Left colon (tissue), 2 donors: ENCODE measurements around the gene CDH16. TPM values are rescaled to one million over a fixed set of nuclear protein-coding genes. Genes with fewer than 3 reads are reported as not detected.
"Not testable (repeated sequence)": the region's sequence is repeated elsewhere in the genome, so short reads cannot be mapped to it uniquely, and the experiment has no call there.

ENCODE experiments used
- ATAC-seq: fragments of 200-7000 bp; cut with Tn5 transposase; one replicate; pipeline ENCODE4 v1.9.1; 2020; ENCODE audit warnings: mild to moderate bottlenecking, moderate library complexity
- DNase-seq, 2 donors: peaks; one replicate each; pipeline ENCODE4 v3.0.0-alpha.2; 2020
- intact Hi-C, 2 donors: fragments of 100-400 bp; cut with DNase I in 1 of 2; cut with micrococcal nuclease in 1 of 2; formaldehyde crosslinking; loops; one replicate each; pipeline versions ENCODE4 v1.11.2 to v1.14.0; 2022; cut with DNase I, micrococcal nuclease
- total RNA-seq, 2 donors: library from RNA; stranded (reverse); fragmentation: NEBNext Ultra II Directional; extraction: Animal tissue kit (Norgen Biotek cat#: 25700); gene quantifications; one replicate each; pipeline ENCODE4 v1.2.1, GENCODE V29; 2021
- donor health status: DM: no; HTN: no; CAD: no.
- donor health status: DM: yes; HTN: yes; CAD: no.

Gene CDH16
- total RNA-seq, 2 donors from 2014 or later, result 0.75 to 2.2 TPM

DNA sequence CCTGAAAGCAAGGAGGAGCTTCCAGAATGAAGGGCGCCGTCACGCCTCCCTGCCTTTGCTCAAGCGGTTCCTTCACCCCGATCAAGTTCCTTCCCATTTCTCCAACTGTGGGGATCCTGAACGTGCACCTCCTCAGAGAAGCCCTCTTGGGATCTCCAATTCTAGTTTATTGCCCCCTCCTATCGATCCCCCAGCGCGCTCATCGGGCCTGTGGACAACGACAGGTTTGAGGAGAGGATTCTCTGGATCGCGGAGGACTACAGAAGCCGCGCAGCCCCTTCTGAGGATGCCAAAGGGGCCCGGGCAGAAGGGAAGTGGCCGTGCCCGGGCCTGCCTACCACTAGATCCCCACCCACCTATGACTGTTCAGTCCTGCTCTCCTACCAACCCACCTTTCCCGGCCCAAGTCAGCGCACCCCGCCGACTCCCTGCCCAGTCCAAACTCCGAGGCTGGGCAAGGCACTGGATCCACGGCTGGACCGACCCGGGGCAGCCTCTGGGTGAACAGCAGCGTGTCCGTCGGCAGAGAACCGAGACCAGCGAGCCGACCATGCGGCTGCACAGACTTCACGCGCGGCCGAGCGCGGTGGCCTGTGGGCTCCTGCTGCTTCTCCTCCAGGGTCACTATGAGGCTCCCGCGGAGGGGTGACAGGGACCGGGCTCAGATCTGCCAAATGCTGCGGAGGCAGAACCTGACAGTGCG is 29.6 kb upstream of the CDH16 start:
- ATAC-seq, result peak; percentile 47
- peak in 1 of 2 donors; percentile 50 for DNase-seq

GRCh38 chr16:66947302-66948065 is 28.8 kb upstream of the CDH16 start:
- DNase-seq (peak; percentile 76 to 92), ATAC-seq (peak; percentile 67)
- intact Hi-C loops, result no loop called here

More for the DNA sequence above, 29.6 kb upstream of the CDH16 start:
- intact Hi-C loops, result no loop called here

DNA sequence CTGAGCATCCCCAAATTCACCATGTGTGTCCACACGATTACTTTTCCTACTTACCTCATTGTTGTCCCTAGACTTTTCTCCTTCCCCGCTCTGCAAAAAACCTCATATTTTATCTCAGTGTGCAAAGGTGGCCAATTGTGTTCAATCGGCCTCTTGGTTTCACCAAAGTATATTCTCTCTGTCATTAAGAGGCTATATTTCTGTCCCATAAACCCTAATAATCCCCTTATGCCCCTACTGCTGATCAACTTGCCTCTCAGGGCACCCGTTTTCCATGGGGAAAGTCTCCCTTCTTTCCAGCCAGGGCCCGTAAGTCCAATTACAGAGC is 28.3 kb upstream of the CDH16 start:
- intact Hi-C loops, result no loop called here
- DNase-seq, result no peak

DNA sequence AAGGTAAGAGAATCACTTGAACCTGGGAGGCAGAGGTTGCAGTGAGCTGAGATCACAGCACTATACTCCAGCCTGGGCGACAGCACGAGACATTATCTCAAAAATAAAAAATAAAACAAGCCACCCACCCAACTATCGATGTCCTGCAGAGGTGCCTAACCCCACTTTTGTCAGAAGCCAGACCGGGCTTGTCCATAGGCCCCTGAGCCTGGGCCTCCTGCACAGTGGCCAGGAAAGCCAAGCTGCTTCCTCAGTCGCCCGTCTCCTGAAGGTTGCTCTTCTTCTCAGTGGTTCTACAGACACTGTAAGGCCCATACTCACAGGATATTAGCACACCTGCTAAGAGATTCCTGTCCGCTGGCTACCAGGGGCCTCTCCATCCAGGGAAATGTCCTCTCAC is 27.9 kb upstream of the CDH16 start:
- intact Hi-C loops, result no loop called here
- no peak for ATAC-seq
- no peak for DNase-seq

More for the DNA sequence above, 28.3 kb upstream of the CDH16 start:
- ATAC-seq, result no peak

GRCh38 chr16:66945939-66946338 is 27.3 kb upstream of the CDH16 start:
- intact Hi-C loops, result no loop called here
- ATAC-seq (no peak), DNase-seq (no peak)

DNA sequence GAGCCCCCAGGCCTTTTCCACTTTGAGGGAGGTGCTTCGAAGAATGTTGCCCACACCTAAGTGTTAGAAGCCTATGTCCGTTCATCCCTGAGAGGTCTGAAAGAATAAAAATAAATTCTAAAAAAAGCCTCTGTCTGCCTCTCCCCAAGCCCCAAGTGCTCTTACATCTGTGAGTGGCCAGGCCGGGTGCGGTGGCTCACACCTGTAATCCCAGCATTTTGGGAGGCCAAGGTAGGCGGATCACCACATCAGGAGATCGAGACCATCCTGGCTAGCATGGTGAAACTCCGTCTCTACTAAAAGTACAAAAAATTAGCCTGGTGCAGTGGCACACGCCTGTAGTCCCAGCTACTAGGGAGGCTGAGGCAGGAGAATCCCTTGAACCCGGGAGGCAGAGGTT is 26.3 kb upstream of the CDH16 start:
- intact Hi-C loops, DNase-seq, ATAC-seq: not testable (repeated sequence)

DNA sequence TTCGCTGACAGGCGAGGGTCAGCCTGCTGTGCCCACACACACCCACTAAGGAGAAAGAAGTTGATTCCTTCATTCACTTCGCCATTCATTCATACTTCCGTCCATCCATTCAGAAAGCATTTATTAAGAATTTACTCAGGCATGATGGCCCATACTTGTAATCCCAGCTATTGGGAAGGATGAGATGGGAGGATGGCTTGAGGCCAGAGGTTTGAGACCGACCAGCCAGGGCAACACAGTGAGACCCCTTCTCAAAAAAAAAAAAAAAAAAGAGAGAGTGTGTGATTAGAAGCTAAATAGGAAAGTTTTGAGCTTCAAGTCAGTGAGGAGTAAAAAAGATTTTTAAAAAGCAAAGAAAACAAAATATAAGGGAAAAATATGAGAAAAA is 25.4 kb upstream of the CDH16 start:
- intact Hi-C loops, result no loop called here
- ATAC-seq, result no peak
- DNase-seq, result no peak

DNA sequence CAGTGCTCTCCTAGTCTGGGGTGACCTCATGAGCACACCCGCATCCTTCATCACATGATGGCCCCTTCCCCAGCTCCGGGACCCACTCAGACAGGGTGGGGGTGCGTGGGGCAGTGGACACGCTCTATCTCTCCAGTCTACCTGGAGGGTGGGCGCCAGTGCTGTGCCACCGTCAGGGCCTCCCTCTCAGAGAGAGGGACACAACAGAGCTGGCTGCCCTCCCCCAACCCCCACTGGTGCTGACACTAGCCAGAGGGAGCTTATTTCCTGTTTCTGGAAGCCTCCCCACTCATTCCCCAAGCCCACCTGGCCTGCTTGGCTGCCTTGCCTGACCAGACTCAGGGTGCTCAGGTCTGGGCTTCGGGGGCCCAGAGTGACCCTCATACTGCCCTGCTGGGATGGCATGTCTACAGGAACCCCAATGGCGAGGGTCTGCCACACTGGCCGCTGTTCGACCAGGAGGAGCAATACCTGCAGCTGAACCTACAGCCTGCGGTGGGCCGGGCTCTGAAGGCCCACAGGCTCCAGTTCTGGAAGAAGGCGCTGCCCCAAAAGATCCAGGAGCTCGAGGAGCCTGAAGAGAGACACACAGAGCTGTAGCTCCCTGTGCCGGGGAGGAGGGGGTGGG is 24.9 kb upstream of the CDH16 start:
- ATAC-seq (no peak), DNase-seq (no peak)
- intact Hi-C loops, result no loop called here

DNA sequence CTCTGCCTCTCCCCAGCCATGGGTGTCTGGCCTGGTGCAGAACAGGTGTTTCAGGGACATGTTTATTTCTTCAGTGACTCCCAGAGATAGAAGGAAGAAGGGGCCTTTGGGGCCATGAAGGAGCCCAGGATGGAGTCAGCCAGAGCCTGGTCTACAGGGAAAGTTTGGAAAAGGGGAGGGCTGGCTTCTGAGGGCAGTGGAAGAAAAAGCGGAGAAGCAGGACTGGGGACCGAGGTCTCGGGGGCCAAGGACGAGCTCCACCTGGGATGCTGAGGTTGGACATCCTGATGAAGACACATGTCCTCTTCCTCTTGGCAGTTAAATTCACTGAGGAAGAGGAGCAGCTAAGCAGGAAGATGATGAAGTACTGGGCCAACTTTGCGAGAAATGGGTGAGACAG is 24.3 kb upstream of the CDH16 start:
- DNase-seq, result no peak
- intact Hi-C loops, result no loop called here
- no peak for ATAC-seq

DNA sequence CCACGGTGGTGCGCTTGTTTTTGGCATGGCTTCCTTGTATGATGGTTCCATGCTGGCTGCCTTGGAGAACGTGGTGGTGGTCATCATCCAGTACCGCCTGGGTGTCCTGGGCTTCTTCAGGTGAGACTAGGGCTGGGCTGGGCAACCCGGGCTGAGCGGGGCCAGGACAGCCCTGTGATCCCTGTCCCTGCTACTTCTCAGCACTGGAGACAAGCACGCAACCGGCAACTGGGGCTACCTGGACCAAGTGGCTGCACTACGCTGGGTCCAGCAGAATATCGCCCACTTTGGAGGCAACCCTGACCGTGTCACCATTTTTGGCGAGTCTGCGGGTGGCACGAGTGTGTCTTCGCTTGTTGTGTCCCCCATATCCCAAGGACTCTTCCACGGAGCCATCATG is 21.6 kb upstream of the CDH16 start:
- ATAC-seq (no peak), DNase-seq (no peak)
- intact Hi-C loops, result no loop called here

GRCh38 chr16:66939366-66939765 is 20.7 kb upstream of the CDH16 start:
- intact Hi-C loops, result no loop called here
- ATAC-seq (no peak), DNase-seq (no peak)

- DNase-seq (no peak), ATAC-seq (peak; percentile 25)
- intact Hi-C loops, result no loop called here
These were observed 19.1 kb upstream of the CDH16 start for GRCh38 chr16:66937725-66938337.

GRCh38 chr16:66936889-66937554 is 18.3 kb upstream of the CDH16 start:
- intact Hi-C loops, result no loop called here
- DNase-seq (no peak), ATAC-seq (no peak)

GRCh38 chr16:66936462-66936861 is 17.8 kb upstream of the CDH16 start:
- intact Hi-C loops, result no loop called here
- DNase-seq (peak in 1 of 2 donors; percentile 36), ATAC-seq (peak; percentile 47)

GRCh38 chr16:66935314-66936011 is 16.8 kb upstream of the CDH16 start, which contains the start of gene CES2:
Gene CES2, plus strand, starts transcription at chr16:66935516. Its CDS starts 120 bp downstream, at chr16:66935636.
- DNase-seq (peak; percentile 90 to 93), ATAC-seq (peak; percentile 77)
- intact Hi-C loops, result no loop called here

DNA sequence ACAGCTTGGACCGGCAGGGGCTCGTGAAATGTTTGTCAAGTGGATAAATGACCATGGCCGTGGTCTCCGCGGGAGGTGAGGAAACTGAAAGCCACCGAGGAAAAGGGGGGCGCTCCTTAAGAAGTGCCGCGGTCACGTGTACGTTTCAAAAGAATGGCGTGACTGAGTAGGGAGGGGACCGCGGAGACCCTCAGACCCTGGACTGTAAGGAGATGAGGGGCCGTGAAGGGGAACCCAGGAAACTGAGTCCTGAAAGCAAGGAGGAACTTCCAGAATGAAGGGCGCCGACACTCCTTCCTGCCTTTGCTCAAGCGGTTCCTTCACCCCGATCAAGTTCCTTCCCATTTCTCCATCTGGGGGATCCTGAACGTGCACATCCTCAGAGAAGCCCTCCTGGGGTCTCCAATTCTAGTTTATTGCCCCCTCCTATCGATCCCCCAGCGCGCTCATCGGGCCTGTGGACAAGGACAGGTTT is 16.2 kb upstream of the CDH16 start:
- ATAC-seq, result peak; percentile 5
- intact Hi-C loops, result loop anchor here in 1 of 2 donors (5.0 kb wide), 1 partner anchor 38 kb away; no protein-coding TSS in a partner anchor
- DNase-seq, result not testable (repeated sequence)

DNA sequence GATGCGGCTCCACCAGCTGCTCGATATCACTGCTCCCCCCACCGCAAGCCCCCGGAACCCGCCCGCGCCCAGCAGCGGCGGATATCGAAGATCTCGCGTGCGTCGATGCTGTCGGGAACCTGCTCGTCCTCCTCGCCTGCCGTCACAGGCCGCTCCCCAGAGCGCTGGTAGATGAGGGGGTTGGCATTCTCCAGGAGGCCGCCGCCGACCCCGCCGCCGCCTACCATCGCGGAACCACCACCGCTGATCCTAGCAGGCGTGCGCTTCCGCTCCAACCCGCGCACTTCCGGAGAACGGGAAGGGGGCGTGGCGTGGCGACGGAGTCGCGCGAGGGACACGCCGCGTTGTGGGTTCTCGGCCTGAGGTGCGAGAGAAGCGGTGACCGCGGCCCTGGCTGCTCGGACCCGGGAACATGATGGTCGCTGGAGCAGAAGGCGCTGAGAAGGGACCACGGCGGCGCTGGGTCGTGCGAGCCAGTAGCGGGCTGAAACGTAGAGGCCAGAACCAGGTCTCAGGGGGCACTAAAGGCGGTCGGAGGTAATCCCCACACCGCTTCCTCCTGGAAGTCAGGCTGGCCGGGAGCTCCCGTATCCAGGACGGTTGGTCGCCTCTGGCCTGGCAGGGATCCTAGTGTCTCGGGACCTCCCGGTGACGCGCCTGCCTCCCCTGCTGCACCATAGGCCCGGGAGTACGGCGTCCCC is 15.6 kb upstream of the CDH16 start, which contains the start of gene CIAO2B:
TSS of gene CIAO2B (minus strand) at position 265 of the 701 bp plus-strand sequence. CDS start at position 227, 38 bp downstream.
- peak; percentile 65 for ATAC-seq
- intact Hi-C loops, result loop anchor here in 1 of 2 donors (5.0 kb wide), 1 partner anchor 37 kb away; no protein-coding TSS in a partner anchor

More for the DNA sequence above, 15.6 kb upstream of the CDH16 start, which contains the start of gene CIAO2B:
- peak; percentile 86 to 93 for DNase-seq
